Heart right ventricle (tissue), 16 donors: ENCODE measurements around the gene EPM2A. TPM values are rescaled to one million over a fixed set of nuclear protein-coding genes. Genes with fewer than 3 reads are reported as not detected.

Source experiments
- ATAC-seq, 8 donors: fragments of 200-7000 bp; cut with Tn5 transposase; one replicate each; pipeline ENCODE4 v1.9.1; 2020; ENCODE audit warnings: mild to moderate bottlenecking in 8 of 8, moderate library complexity in 8 of 8, moderate number of reproducible peaks in 1 of 8
- DNase-seq, 2 donors: peaks; one replicate each; pipeline ENCODE4 v3.0.0-alpha.2; 2020
- H3K27ac ChIP-seq, 10 donors: fragments of 200-600 bp; sonication (generic) in 2 of 10; one replicate each; pipeline versions ENCODE4 v1.5.0 to v1.8.0; 2020 to 2022; ENCODE audit warnings: mild to moderate bottlenecking in 3 of 10
- H3K27me3 ChIP-seq, 7 donors: fragments of 200-600 bp; one replicate each; pipeline ENCODE4 v1.8.0; 2021 to 2022; ENCODE audit warnings: mild to moderate bottlenecking in 2 of 7
- H3K36me3 ChIP-seq, 9 donors: fragments of 200-600 bp; sonication (generic) in 1 of 9; one replicate each; pipeline versions ENCODE4 v1.5.0 to v1.8.0; 2020 to 2022; ENCODE audit warnings: mild to moderate bottlenecking in 2 of 9
- H3K4me1 ChIP-seq, 9 donors: fragments of 200-600 bp; sonication (generic) in 1 of 9; one replicate each; pipeline versions ENCODE4 v1.5.0 to v1.8.0; 2020 to 2022; ENCODE audit warnings: mild to moderate bottlenecking in 4 of 9
- H3K4me3 ChIP-seq, 10 donors: fragments of 200-600 bp; sonication (generic) in 2 of 10; one replicate each; pipeline versions ENCODE4 v1.5.0 to v1.8.0; 2020 to 2022; ENCODE audit warnings: mild to moderate bottlenecking in 7 of 10, moderate library complexity in 2 of 10
- H3K9me3 ChIP-seq, 11 donors: fragments of 200-600 bp in 10 of 11; sonication (generic) in 2 of 11; one replicate each; pipeline versions ENCODE4 v1.5.0 to v1.8.0; 2013 to 2022; ENCODE audit warnings: mild to moderate bottlenecking in 2 of 11, control low read depth in 1 of 11, moderate library complexity in 1 of 11
- CTCF ChIP-seq, 9 donors: fragments of 200-600 bp; sonication (generic) in 2 of 9; IDR thresholded peaks; one replicate each; pipeline versions ENCODE4 v1.5.0 to v1.8.0; 2021 to 2022; ENCODE audit warnings: antibody characterized with exemption in 9 of 9, mild to moderate bottlenecking in 5 of 9, moderate library complexity in 1 of 9
- WGBS, 2 donors: extraction: QIAGEN DNeasy Blood & Tissue Kit; methylation state at CpG; one replicate each; pipeline ENCODE4 v1.1.7; 2013; ENCODE audit warnings: inconsistent platforms in 1 of 2; 5-methylcytosine and 5-hydroxymethylcytosine counted together
- intact Hi-C, 10 donors: fragments of 100-400 bp; cut with DNase I; formaldehyde crosslinking; loops; one replicate each; pipeline versions ENCODE4 v1.11.1 to v1.14.2; 2022
- polyA plus RNA-seq, 2 donors: library from polyadenylated mRNA; stranded (reverse); fragments of 200-250 nt; gene quantifications; one replicate each; pipeline ENCODE4 v1.2.3, GENCODE V29; 2013
- total RNA-seq, 10 donors: library from RNA; stranded (reverse); fragmentation: NEBNext Ultra II Directional in 3 of 10; extraction: Animal tissue kit (Norgen Biotek cat#: 25700) in 3 of 10; gene quantifications; one replicate each; pipeline versions ENCODE4 v1.2.1 to v1.2.4, GENCODE V29; 2021 to 2023
- donor health status: Arrhythmogenic right ventricular cardiomyopathy.
- donor health status: ischemic (EF 13 %, LVEDD 7.1; RV severe dilation, severe dysfunction).
- donor health status: healthy with polysubstance abuse.
- donor health status: DM: no; HTN: yes; CAD: no.
- donor health status: DM: no; HTN: no; CAD: no.
- donor health status: ischemic (EF 25% LVEDD 6.9; RV normal size, moderate dysfunction).
- donor health status: ischemic (EF 25% LVEDD 5.7; RV mildly dilated, moderate dysfunction).
- donor health status: healthy.
- donor health status: DM: yes; HTN: yes; CAD: no.
- donor health status: Ischemic cardiomyopathy.
- donor health status: ischemic (EF 35%, LVEDD 5.7; RV mildly dilated, moderate dysfunction).
- donor health status: nonischemic (EF 11% LVEDD 7.7; RV severe dilation, severe dysfunction).
- donor health status: DM: yes; HTN: yes; CAD: no.
- donor health status: PGD.
- donor health status: ischemic (EF 29% LVEDD 5.4; RV normal size, mild dysfunction).
- donor health status: nonischemic (EF 23%, LVEDD 6.1; RV moderate dilation, normal function).

EPM2A gene
- total and polyA plus RNA-seq, 12 donors = 11.0 to 60.9 (median 43.2) TPM

- peak in 3 of 8 donors; percentile 55 to 73 (median 62) for ATAC-seq
- Histone ChIP-seq H3K4me3 (no peak overlapping the region), H3K4me1 (peaks cover 0 to 7% (median 0%) of the 10 kb centered on the region in 9 donors), H3K27me3 (no peaks in the 10 kb centered on the region), H3K9me3 (peaks cover 0 to 10% (median 0%) of the 10 kb centered on the region in 11 donors), H3K36me3 (no peaks in the 10 kb centered on the region), H3K27ac (no peak overlapping the region)
- WGBS, 2 donors = 78 to 88% methylated on average over 4 of the region's 4 CpGs
- DNase-seq = no peak
- intact Hi-C loops = no loop called here
- TF ChIP-seq CTCF (IDR thresholded peaks at IDR 0.05) = peak in 1 of 9 donors; percentile 11
Observed at GRCh38 chr6:145602726-145603326, 132.5 kb downstream of the EPM2A start.

DNA sequence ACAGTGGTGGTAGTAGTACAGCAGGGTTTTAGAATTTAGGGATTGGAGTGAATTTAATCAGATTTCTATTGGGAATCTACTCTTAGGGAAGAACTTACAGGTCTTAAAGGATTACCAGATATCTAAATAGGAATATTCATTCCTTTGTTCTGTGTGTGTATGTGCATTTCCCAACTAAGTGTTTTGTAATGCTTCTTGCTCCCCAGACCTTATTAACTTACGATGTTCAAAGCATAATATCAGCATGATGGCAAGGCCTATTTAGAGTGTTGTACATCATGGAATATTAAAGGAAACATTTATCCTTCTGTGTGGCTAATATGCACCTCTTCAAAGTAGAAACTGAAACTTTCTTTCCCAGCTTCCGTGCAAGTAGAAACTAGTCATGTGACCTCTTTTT, 133.9 kb downstream of the EPM2A start:
- Histone ChIP-seq H3K4me3 (no peak overlapping the region), H3K27ac (no peak overlapping the region), H3K27me3 (no peaks in the 10 kb centered on the region), H3K4me1 (peaks cover 0 to 7% (median 0%) of the 10 kb centered on the region in 9 donors), H3K36me3 (no peaks in the 10 kb centered on the region), H3K9me3 (peaks cover 0 to 16% (median 0%) of the 10 kb centered on the region in 11 donors)
- DNase-seq (no peak), ATAC-seq (no peak)
- 91 to 94% methylated on average over 2 of the region's 2 CpGs for whole genome bisulfite sequencing, 2 donors
- intact Hi-C loops = no loop called here
- no peak for TF ChIP-seq CTCF (IDR thresholded peaks at IDR 0.05)

DNA sequence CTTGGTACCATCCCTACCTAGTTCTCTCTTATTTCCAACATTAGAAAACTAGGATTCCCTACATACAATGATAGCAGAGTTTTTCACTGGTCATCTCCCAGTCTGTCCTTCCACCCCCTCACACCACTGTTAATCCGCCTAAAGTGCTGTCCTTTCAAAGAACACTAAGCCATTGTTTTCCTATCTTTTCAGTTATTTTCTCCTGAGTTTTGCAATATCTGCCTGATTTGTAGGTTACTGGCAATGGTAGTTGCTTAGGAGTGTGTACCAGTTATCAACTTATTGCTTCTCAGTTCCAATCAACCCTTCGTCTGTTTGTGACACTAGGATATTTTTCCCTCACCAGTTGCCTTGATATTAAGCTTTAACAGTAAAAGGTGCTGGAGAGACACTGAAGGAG, 135.0 kb downstream of the EPM2A start:
- Histone ChIP-seq H3K4me3 (no peak overlapping the region), H3K36me3 (no peaks in the 10 kb centered on the region), H3K4me1 (peaks cover 0 to 6% (median 0%) of the 10 kb centered on the region in 9 donors), H3K27ac (no peak overlapping the region), H3K27me3 (no peaks in the 10 kb centered on the region), H3K9me3 (peaks cover 0 to 16% (median 0%) of the 10 kb centered on the region in 11 donors)
- TF ChIP-seq CTCF (IDR thresholded peaks at IDR 0.05) = no peak
- intact Hi-C loops = no loop called here
- 80 to 84% methylated on average over 2 of the region's 2 CpGs for WGBS, 2 donors
- DNase-seq = no peak
- no peak for ATAC-seq

GRCh38 chr6:145588981-145589380, 146.3 kb downstream of the EPM2A start:
- ATAC-seq (peak in 1 of 8 donors; percentile 37), DNase-seq (no peak)
- no peak overlapping the region for H3K4me3 ChIP-seq
- intact Hi-C loops = no loop called here
- H3K36me3 ChIP-seq = no peaks in the 10 kb centered on the region
- H3K4me1 ChIP-seq = no peaks in the 10 kb centered on the region
- no peak for TF ChIP-seq CTCF (IDR thresholded peaks at IDR 0.05)
- 25 to 43% methylated on average over 1 of the region's 1 CpG for WGBS, 2 donors
- no peaks in the 10 kb centered on the region for H3K27me3 ChIP-seq
- H3K27ac ChIP-seq = no peak overlapping the region
- H3K9me3 ChIP-seq = peaks cover 0 to 11% (median 0%) of the 10 kb centered on the region in 11 donors
